CD4-positive, alpha-beta T cell treated with Interleukin-2 at 100 ng/mL for 4 hours (primary cell): ENCODE results near the gene SPOP.
"Not testable (repeated sequence)": the region's sequence is repeated elsewhere in the genome, so short reads cannot be mapped to it uniquely, and the experiment has no call there.

ENCODE experiments used
- DNase-seq: peaks from one replicate; pipeline ENCODE4 v3.0.0-alpha.2; 2020; ENCODE audit warnings: low spot score

The SPOP gene

GRCh38 chr17:49571764-49572163 lies 106.1 kb downstream of the SPOP start:
- DNase-seq = no peak

- no peak for DNase-seq
Observed at GRCh38 chr17:49571283-49571682, 106.6 kb downstream of the SPOP start.

GRCh38 chr17:49570540-49571242 lies 107.2 kb downstream of the SPOP start:
- no peak for DNase-seq

- DNase-seq = not testable (repeated sequence)
Observed at GRCh38 chr17:49568695-49569047, 109.2 kb downstream of the SPOP start.

- DNase-seq = peak; percentile 84
Observed at GRCh38 chr17:49567871-49568694, 109.8 kb downstream of the SPOP start.

GRCh38 chr17:49567104-49567521 lies 110.8 kb downstream of the SPOP start:
- no peak for DNase-seq

- no peak for DNase-seq
Observed at GRCh38 chr17:49566668-49567071, 111.2 kb downstream of the SPOP start.

GRCh38 chr17:49565948-49566491 lies 111.9 kb downstream of the SPOP start:
- no peak for DNase-seq

GRCh38 chr17:49564638-49565037 lies 113.3 kb downstream of the SPOP start:
- no peak for DNase-seq

GRCh38 chr17:49557312-49558024 lies 120.4 kb downstream of the SPOP start:
- peak; percentile 41 for DNase-seq

GRCh38 chr17:49556223-49556943 lies 121.5 kb downstream of the SPOP start:
- peak; percentile 82 for DNase-seq

- DNase-seq = no peak
Observed at GRCh38 chr17:49555495-49556222, 122.2 kb downstream of the SPOP start.

GRCh38 chr17:49554694-49555494 lies 123.0 kb downstream of the SPOP start:
- DNase-seq = no peak

- no peak for DNase-seq
Observed at GRCh38 chr17:49553676-49554335, 124.1 kb downstream of the SPOP start.

- no peak for DNase-seq
Observed at GRCh38 chr17:49552070-49552751, 125.7 kb downstream of the SPOP start.

- no peak for DNase-seq
Observed at GRCh38 chr17:49551221-49552069, 126.5 kb downstream of the SPOP start.

- DNase-seq = not testable (repeated sequence)
Observed at GRCh38 chr17:49550764-49551163, 127.1 kb downstream of the SPOP start.
